Ascending aorta (tissue), 2 donors: Measurements from ENCODE around the gene TMEM154. TPM values are rescaled to one million over a fixed set of nuclear protein-coding genes. Genes with fewer than 3 reads are reported as not detected.

ENCODE experiments used
- DNase-seq, 2 donors: peaks; one replicate each; pipeline ENCODE4 v3.0.0-alpha.2; 2019; ENCODE audit warnings: low spot score in 2 of 2
- H3K27ac ChIP-seq, 2 donors: fragments of 200-600 bp; sonication (generic); one replicate each; pipeline ENCODE4 v1.5.1; 2016 to 2017; ENCODE audit warnings: mild to moderate bottlenecking in 1 of 2
- H3K27me3 ChIP-seq: fragments of 200-600 bp; sonication (generic); one replicate; pipeline ENCODE4 v1.5.1; 2017
- H3K36me3 ChIP-seq, 2 donors: fragments of 200-600 bp; sonication (generic); one replicate each; pipeline ENCODE4 v1.5.1; 2016
- H3K4me1 ChIP-seq, 2 donors: fragments of 200-600 bp; sonication (generic); one replicate each; pipeline ENCODE4 v1.5.1; 2016 to 2017; ENCODE audit warnings: mild to moderate bottlenecking in 1 of 2
- H3K4me3 ChIP-seq, 2 donors: fragments of 200-600 bp; sonication (generic); one replicate each; pipeline ENCODE4 v1.5.1; 2016 to 2017; ENCODE audit warnings: mild to moderate bottlenecking in 1 of 2
- H3K9me3 ChIP-seq, 2 donors: fragments of 200-600 bp; sonication (generic); one replicate each; pipeline ENCODE4 v1.5.1; 2016
- intact Hi-C: fragments of 100-400 bp; cut with DNase I; formaldehyde crosslinking; loops from one replicate; pipeline ENCODE4 v1.15.1; 2023
- total RNA-seq: library from RNA; depleted of rRNA; stranded (reverse); fragments of >200 nt; gene quantifications from one replicate; pipeline ENCODE4 v1.1.0, GENCODE V29; 2016
- TF ChIP-seq, protein P1 (sequence below), 3 experiments: fragments of 200-600 bp in 2 of 3; fragments of 450-650 bp in 1 of 3; sonication (generic) in 2 of 3; IDR thresholded peaks; one replicate each; pipeline ENCODE4 v1.5.1; 2016 to 2019; ENCODE audit warnings: antibody characterized with exemption in 3 of 3, mild to moderate bottlenecking in 1 of 3, moderate library complexity in 1 of 3

Gene TMEM154
- total RNA-seq, 1 donor from 2014 or later = 1.4 TPM

GRCh38 chr4:152572417-152573086 lies 107.2 kb downstream of the TMEM154 start:
- TF ChIP-seq, protein P1, sequence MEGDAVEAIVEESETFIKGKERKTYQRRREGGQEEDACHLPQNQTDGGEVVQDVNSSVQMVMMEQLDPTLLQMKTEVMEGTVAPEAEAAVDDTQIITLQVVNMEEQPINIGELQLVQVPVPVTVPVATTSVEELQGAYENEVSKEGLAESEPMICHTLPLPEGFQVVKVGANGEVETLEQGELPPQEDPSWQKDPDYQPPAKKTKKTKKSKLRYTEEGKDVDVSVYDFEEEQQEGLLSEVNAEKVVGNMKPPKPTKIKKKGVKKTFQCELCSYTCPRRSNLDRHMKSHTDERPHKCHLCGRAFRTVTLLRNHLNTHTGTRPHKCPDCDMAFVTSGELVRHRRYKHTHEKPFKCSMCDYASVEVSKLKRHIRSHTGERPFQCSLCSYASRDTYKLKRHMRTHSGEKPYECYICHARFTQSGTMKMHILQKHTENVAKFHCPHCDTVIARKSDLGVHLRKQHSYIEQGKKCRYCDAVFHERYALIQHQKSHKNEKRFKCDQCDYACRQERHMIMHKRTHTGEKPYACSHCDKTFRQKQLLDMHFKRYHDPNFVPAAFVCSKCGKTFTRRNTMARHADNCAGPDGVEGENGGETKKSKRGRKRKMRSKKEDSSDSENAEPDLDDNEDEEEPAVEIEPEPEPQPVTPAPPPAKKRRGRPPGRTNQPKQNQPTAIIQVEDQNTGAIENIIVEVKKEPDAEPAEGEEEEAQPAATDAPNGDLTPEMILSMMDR (IDR thresholded peaks at IDR 0.05) = no peak
- no peaks in the 10 kb centered on the region for H3K27me3 ChIP-seq

GRCh38 chr4:152571770-152572169 lies 108.0 kb downstream of the TMEM154 start:
- Histone ChIP-seq H3K27ac (no peak overlapping the region), H3K36me3 (no peaks in the 10 kb centered on the region), H3K4me3 (no peak overlapping the region), H3K9me3 (no peaks in the 10 kb centered on the region), H3K27me3 (no peaks in the 10 kb centered on the region), H3K4me1 (no peaks in the 10 kb centered on the region)
- intact Hi-C loops = no loop called here
- TF ChIP-seq, protein P1 (IDR thresholded peaks at IDR 0.05) = no peak
- no peak for DNase-seq

More at GRCh38 chr4:152572417-152573086, 107.2 kb downstream of the TMEM154 start:
- no peak for DNase-seq
- no peak overlapping the region for H3K4me3 ChIP-seq
- intact Hi-C loops = no loop called here
- H3K4me1 ChIP-seq = no peaks in the 10 kb centered on the region
- H3K27ac ChIP-seq = no peak overlapping the region
- H3K36me3 ChIP-seq = no peaks in the 10 kb centered on the region
- H3K9me3 ChIP-seq = no peaks in the 10 kb centered on the region

DNA sequence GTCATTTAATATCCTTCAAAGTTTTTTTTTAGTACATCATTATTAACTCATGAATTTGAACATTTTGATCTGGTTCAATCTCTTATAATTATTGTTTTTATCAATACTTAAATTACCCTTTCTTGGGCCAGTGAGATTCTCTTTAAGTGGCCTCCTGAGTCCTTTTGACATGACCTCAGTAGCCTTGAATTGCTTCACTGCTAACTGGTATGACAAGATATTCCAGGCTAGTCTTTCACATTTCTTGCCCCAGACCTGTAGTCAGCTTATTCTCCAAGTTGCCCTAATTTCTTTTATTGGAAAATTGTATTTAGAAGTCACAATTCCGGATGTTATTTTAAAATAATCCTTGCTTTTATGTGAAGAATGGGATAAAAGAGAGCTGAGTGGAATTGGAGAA lies 108.5 kb downstream of the TMEM154 start:
- H3K9me3 ChIP-seq = no peaks in the 10 kb centered on the region
- H3K27me3 ChIP-seq = no peaks in the 10 kb centered on the region
- no peaks in the 10 kb centered on the region for H3K36me3 ChIP-seq
- DNase-seq = no peak
- no peak overlapping the region for H3K4me3 ChIP-seq
- no peaks in the 10 kb centered on the region for H3K4me1 ChIP-seq
- H3K27ac ChIP-seq = no peak overlapping the region
- intact Hi-C loops = no loop called here
- TF ChIP-seq, protein P1 (IDR thresholded peaks at IDR 0.05) = no peak

Other genes with a start within 250 kb of the TMEM154 start
- gene FBXW7, start 143.9 kb downstream of the TMEM154 start, total RNA-seq = 128 TPM
- gene TIGD4, start 99.7 kb upstream of the TMEM154 start, total RNA-seq = not detected
- 11.6 TPM for gene ARFIP1, start 100.0 kb upstream of the TMEM154 start, total RNA-seq